ENCODE data around the gene CNOT10.
"Not testable (repeated sequence)": the region's sequence is repeated elsewhere in the genome, so short reads cannot be mapped to it uniquely, and the experiment has no call there.

Gene CNOT10

DNA sequence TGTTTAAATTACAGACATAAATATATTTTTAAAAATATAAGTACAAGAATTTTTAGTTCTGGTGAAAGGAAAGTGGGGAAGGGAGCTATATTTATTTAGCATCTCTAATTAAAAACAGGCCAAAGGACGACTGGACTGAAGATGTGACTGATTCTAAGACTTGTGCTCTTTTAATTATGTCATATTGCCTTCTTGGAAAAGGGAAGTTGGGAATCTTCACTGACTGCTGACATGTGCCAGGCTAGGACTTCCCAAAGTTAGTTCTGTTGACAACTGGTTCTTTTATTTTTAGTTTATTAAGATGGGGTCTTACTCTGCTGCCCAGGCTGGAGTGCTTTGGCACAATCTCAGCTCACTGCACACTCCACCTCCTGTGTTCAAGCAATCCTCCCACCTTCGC, 13.5 kb downstream of the CNOT10 start:
- peak; percentile 20 for DNase-seq

DNA sequence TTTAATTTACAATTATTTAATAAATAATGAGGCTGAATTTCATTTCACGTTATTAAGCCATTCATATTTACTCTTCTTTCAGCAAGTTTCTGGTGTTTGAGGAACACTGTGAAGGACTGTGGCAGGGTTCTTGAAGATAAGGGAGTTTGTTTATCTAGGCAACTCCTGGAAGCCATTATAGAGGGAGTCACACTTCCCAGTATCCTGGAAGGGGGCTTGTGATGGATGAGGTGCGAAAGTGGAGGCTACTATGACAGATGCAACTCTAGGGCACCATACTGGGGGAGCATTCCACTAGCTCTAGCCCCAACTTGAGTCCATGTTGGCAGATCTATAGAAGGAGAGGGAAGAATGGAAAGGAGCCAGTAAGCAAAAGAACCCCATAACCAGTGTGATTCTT, 14.4 kb downstream of the CNOT10 start:
- DNase-seq: no peak

DNA sequence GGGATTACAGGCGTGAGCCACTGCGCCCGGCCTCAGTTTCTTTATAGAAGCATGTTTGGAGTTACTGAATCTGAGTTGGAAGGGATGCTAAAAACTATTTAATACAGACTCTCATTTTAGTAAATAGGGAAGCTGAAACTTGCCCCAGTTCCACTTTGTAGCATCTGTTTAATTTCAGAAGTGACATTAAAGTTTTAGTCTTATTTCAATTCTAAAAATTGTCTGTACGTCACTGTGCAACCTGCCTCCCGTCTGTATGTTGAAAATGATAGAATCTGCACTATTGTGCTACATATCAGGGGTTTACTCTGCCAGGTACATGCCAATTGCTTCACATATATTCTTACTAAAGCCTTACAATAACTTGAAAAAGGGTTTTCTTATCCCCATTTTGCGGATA, 15.3 kb downstream of the CNOT10 start:
- DNase-seq: peak; percentile 6

DNA sequence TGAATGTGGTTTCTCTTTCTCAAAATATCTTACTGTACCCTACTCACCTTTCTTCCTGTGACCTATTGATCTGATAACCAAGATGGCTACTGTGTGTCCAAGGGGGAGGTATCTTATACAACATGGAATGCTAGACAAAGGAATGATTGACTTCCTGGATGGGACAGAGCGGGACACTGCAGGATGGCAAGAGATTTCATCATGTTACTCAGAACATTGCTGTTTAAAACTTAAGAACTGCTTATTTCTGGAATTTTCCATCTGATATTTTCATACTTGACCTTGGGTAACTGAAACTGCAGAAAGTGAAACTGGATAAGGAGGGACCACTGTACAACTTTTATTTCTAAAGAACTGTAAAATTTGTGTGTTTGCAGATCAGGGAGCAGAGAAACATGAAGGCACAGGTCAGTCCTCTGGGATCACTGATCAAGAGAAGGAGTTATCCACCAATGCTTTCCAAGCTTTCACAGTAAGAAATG, 18.5 kb downstream of the CNOT10 start:
- DNase-seq: no peak

DNA sequence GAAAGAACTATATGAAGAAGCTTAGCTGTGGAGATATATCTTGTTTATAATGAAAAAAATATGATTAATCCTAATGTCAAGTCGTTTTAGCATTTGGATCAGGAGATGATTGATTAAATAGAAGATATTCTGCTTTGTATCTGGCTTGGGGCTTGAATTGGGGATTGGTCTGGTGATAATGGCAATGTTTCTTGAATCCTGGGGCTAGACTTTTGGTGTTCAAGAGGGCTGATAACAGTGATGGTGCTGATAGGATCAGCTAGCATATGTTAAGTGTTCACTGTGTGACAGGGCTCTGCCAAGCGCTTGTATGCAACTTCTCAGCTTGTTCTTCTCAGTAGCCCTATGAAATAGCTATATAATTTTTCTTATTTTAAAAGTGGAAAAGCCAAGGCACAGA, 20.2 kb downstream of the CNOT10 start:
- no peak for DNase-seq

DNA sequence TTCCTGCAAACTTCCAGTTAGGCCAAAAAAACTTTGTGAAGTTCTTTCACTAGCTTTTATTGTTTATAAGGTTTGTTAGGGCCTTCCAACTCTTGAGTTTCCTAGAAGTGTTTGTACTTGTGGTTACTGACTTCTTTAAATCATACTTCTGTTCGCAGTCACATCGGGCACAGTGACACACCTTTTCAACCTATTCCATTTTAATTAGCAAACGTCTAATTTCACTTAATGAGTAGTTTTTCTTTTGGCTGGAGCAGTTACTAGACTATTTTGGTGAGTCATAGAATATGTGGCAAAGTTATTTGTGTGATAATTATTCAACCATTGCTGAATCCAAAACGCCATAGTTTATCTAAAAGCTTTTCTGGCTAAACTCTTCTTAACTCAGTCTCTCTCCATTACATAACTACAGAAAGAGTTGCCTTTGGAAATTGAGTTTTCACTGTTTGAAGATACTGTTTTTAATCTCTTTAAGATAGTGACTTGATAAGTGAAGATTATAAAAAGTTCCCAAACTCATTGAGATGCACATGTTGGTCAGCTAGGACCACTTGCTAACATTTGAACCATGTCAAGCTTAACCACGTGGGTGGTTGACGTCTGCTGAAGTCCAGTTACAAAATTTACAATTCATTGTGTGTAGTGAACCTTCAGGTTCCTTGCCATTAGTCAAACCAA, 21.5 kb downstream of the CNOT10 start:
- DNase-seq: no peak

DNA sequence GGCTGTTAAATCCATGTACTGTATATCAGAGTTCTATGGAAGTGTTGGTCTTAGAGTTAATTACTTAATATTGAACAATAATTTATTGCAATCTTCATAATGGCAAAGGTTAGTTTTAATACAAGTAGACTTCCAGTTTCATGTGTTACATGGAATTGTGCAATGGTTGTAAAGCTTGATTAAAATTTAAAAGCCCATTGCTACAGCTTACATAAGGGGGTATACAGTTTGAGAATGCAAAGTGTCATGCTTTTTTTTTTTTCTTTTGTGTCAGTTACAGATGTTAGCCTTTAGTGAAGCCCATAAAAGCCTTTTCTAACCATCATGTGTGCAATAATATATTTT, 22.0 kb downstream of the CNOT10 start:
- no peak for DNase-seq

DNA sequence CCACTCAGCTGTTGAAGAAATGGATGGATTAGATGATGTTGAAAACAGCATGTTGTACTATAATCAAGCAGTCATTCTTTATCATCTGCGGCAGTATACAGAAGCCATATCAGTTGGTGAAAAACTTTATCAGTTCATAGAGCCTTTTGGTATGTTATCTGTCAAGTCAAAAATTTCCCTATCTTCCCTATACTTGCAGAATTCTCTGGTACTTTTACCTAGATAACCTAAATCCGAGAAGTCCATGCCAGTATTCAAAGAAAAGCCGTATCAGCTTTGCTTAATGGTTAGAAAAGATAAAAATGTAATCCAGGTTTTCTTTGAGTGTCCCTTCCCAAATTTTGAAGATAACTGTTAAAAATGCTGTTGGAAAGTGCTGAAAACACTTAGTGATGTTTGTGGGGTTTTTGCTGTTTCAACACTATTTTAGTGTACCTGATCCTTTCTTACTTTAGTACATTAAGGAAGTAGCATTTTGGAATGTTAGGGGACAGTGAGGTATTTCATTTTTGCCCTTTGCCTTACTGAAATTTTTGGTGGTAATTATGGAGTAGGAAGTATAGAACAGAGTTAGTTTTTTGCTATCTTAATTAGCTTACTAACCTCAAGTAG, 23.8 kb downstream of the CNOT10 start:
- DNase-seq: no peak

DNA sequence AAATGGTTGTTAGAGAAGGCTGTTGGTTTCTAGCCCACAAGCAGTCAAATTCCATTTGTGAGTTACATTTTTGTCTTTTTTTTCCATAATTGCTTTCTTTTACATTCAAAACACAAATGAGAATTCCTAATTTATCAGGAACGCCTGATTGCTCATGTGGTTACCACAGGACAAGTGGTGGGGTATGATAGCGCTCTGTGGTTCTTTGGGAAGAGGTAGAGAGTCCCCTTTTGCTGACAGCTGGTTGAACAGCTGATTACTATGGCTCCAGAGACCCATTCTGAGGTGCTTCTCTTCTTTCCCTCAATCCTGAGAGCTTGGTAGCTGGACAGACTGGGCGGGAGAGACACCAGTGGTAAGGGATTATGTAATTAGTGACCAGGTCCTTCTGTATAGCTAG, 24.4 kb downstream of the CNOT10 start:
- no peak for DNase-seq

DNA sequence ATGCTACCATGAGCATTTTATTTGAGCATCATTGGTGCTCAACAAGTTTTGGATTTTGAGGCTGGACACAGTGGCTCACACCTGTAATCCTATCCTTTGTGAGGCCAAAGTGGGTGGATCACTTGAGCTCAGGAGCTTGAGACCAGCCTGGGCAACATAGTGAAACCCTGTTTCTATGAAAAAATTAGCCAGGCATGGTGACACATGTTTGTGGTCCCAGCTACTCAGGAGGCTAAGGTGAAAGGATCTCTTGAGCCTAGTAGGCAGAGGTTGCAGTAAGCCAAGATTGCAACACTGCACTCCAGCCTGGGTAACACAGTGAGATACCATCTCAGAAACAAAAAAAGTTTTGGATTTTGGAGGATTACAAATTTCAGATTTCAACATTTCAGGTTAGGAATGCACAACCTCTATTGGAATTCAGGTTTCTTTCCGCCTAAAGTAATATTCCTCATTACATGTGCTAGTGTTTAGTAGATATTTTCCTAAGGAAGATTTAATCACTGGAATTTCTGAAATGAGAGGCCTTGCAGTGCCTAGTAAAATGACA, 27.6 kb downstream of the CNOT10 start:
- no peak for DNase-seq

DNA sequence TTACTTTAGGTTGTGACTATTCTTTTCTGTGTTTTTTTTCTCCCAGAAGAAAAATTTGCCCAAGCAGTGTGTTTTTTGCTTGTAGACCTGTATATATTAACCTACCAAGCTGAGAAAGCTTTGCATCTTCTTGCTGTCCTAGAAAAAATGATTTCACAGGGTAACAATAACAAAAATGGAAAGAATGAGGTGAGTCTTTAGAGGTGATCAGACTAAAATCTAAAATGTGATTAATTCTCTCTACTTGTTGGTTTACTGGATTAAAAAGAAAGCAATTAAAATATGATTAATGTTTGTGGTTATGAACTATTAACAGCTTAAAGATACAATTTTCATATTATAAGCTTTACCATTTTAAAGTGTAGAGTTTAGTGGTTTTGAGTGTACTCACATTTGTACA, 28.2 kb downstream of the CNOT10 start:
- no peak for DNase-seq

DNA sequence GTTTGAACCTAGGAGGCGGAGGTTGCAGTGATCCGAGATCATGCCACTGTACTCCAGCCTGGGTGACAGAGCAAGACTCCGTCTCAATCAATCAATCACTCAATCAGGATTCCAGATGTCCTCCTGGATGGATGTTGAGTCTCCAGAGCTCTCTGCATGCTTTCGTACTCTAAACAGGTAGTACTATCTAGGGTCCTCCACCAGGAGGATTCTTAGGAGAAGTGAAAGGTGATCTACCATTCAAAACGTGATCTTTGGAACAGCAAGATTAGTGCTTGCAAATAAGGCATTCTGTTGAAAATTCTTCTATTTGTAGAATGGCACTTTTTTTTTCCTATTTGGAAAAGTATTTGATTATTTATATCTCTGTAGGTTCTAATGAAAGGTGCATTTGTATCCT, 34.3 kb downstream of the CNOT10 start:
- DNase-seq: no peak

DNA sequence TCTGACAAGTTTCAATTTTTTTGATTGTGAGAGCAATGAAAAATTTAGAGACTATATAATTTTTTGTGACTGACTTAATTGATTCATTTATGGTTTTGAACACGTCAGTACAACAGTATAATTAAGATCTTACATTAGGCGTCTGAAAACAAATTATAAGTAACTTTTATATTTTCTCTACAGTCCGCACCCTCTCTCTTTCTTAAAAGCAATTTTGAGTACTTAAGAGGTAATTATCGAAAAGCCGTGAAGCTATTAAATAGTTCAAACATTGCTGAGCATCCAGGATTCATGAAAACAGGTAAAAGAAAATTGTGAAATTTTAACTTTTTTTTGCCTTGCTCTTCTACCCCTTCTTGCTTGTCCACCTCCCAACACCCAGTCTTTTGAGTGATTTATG, 34.9 kb downstream of the CNOT10 start:
- DNase-seq: no peak

DNA sequence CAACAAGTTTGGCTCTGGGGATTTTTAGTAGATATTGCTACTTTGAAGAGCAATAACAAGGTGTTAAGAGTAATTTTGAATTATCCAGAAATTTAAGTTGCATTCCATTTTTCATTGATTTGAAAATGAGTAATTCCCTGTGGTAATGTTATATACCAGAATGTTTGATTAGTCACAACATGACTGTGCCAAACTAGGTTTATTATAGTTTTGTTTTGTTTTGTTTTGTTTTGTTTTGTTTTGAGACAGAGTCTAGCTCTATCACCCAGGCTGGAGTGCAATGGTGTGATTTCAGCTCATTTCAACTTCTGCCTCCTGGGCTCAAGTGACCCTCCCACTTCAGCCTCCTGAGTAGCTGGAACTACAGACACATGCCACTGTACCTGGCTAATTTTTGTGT, 40.7 kb downstream of the CNOT10 start:
- DNase-seq: no peak

DNA sequence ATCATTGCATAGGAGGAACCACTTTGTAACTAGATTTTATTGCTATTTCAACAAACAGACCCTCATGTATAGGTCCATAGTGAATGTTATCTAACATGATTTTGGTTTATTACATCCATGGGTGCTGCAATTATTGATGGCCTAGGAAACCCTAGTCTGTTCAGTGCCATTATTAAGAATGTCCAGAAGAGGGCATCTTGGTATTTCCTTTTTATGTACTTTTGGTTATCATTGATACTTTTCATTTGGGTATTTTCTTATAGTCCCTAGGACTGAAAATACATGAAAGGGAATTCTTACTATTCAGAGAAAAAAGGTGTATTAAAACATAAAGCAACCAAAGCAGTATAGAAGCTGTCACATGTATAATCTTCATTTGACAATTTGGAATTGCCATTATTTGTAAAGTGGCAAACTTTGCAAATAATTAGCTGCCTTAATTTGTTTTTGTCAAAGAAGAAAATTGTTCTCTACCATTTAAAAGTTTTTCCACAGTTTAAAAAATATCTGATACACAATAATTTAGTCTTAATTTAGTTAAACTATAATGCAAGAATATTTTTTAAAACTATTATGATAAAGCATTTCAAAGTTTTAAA, 48.7 kb downstream of the CNOT10 start:
- DNase-seq: peak; percentile 54

DNA sequence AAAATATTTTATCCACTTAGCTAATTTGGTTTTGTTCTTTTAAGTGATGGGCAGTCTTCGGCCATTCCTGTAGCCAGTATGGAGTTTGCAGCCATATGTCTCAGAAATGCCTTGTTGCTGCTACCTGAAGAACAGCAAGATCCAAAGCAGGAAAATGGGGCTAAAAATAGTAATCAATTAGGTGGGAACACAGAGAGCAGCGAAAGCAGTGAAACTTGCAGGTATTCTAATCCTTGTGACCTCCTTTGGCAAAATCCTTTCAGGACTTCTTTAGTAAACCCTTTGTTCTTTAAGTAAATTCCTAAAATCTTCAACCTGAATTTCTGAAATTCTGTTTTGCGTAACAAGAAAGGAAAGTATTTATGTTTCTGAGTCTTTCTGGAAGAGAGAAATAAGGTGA, 49.8 kb downstream of the CNOT10 start:
- DNase-seq: no peak

DNA sequence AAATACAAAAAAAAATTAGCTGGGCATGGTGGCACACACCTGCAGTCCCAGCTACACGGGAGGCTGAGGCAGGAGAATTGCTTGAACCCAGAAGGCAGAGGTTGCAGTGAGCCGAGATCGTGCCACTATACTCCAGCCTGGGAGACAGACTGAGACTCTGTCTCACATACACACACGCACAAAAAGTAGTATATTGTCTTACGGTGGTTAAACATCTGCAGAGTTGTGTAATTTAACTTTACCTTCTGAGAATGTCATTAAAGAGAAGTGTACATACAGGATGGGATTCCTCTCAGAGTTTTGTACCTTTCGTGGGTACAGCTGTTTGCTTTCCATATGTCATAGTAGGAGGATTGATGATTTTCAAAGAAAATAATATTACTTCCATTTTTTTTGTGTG, 58.5 kb downstream of the CNOT10 start:
- not testable (repeated sequence) for DNase-seq

DNA sequence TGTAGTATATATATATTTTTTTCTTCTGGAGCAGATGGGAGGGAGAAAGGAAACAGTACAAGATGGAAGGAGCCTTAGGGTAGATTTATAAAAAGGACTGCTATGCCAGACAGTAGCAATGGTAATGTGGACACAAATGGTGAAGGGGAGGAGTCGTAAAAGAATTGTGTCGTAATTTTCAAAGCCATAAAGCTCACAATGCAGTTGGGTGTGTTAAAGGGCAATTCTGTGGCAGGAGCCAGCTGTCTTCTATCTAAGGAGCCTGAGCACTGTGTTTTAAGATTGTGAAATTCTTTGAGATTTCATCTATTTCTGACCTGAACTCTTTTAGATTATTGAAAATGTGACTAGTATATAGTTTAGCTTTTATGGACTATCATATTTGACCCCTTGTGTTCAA, 58.9 kb downstream of the CNOT10 start:
- peak; percentile 91 for DNase-seq

DNA sequence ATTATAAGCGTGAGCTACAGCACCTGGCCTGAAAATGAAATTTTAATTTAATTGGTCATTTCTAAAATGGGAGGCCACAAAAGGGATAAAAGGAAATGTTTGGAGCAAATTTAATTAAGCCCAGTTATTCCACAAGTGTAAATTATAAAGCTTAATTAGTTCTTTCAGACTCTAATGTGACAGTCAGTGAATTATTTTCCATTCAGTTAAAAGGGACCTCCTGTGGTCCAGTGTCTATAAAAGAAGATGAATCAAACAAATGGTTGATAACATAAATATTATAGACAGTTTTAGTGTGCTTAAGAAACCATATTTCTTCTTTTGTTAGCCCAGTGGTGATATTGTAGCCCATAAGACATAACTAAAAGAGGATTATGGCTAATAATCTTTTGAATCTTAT, 66.4 kb downstream of the CNOT10 start:
- DNase-seq: no peak

DNA sequence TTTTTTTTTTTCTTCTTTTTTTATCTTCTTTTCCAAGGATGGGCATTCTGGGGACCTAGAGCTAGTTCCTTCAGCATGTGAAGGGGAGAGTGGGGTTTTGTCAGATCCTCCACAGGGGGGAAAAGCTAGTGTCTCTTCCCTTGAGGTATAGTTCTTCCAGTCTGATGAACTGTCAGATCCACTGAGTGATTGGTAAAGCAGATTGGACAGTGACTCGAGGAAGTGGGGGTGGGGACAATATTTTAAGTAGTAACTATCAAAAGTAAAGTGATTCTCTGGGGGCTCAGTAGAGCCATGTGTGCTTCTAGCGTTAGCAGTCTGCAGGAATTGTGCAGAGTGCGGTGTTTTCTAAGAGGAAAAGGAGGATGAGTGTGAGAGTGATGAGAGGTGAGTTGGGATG, 70.8 kb downstream of the CNOT10 start:
- no peak for DNase-seq

DNA sequence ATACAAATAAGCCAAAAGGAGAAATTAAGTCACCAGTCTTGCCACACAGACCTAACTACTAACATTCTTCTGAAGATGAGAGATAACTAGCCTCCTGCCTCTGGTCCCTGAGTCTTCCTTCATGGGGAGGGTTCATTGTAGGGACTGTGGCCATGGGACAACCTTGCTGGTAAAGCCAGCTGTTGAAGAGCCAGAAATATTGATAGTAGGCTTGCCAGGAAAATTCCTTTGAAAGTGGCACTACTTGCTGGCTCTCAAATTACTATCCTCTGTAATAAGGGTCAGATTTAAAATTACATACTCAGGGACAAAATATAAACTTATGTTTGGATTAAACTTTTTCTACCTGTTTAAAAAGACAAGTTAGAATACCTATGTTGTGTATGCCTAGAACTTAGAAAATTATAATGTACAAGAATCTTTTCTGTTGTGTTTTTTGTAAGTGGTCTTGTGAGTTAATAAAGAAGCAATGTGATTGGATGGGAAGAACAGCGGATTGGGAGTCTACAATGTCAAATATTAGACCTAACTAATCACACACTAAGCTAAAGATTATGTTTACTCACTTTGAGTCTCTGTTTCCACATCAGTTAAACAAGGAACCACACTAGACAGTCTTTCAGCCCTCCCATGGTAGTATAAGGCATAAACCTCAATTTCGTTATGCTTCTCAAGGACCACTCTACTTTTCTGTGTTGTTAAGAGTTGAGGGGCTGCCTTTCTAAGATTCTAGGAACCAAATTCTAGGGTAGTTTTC, 72.8 kb downstream of the CNOT10 start:
- peak; percentile 90 for DNase-seq

DNA sequence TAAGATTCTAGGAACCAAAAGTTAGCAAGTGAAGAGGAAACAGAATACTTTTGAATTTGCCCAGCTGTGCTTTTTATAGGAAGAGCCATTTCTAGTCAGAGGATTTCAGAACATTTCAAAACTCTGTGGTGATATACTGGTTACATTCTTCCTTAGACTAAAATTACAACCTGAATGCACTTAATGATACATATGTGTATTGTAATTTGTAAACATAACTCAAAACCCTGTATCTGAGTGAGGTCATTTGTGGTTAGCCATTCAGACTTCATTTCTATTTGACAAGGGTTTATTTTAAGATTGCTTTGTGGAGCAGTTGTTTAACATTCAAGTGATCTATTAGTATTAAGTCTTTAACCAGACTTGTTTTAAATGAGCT, 73.4 kb downstream of the CNOT10 start:
- peak; percentile 90 for DNase-seq

DNA sequence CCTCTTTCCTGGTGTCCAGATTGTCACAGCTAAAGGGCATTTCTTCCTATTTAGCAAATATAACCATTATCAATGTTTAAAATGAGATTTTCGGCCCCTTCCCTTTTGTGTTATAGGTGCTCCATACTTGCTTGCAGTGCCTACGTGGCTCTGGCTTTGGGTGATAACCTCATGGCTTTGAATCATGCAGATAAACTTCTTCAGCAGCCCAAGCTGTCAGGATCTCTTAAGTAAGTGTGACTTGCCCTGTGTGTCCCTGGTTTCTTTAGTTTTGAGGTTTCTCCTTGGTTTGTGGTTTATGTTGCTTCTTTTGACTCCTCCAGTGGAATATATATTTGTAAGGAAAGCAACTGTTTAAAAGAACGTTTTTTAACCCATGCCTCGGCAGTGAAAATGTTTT, 74.4 kb downstream of the CNOT10 start:
- peak; percentile 88 for DNase-seq

DNA sequence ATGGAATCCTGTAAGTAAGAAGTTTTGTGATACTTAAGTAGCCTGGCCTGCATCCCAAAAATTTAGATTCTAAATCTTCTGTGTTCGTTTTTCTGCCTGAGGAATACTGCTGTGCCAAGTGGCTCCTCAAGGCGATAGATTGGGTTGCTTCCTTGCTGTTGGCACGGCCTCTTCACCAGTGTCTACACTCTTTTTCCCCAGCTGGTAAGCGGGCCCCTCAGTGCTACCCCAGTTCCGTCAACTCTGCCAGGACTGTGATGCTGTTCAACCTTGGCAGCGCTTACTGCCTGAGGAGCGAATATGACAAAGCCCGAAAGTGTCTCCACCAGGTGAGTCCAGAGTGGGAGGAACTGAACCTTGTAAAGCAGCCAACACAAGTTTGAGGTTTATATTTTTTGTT, 79.5 kb downstream of the CNOT10 start:
- no peak for DNase-seq
